C4-2B (cell line): ENCODE results near the gene MCCD1.

ENCODE experiments used
- CTCF ChIP-seq: fragments of 450-650 bp; conservative IDR thresholded peaks from 2 replicates; pipeline ENCODE4 v1.5.1; 2017; ENCODE audit warnings: mild to moderate bottlenecking
- ZFX ChIP-seq: fragments of 450-650 bp; IDR thresholded peaks from 2 replicates; pipeline ENCODE4 v1.6.1; 2017

GRCh38 chr6:31545291-31545690 lies 16.5 kb downstream of the MCCD1 start:
- TF ChIP-seq CTCF (no peak), ZFX (no peak)
